PFSK-1 (cell line): ENCODE measurements around the gene COLEC11.

Source experiments
- FOXP2 ChIP-seq: optimal IDR thresholded peaks from 2 replicates; pipeline ENCODE3; 2011; ENCODE audit warnings: borderline replicate concordance, control low read depth, inconsistent platforms; ENCODE audit not compliant: insufficient read depth; ENCODE audit errors: extremely low read length, extremely low read depth
- POLR2AphosphoS5 ChIP-seq: IDR thresholded peaks from 2 replicates; pipeline ENCODE4 v1.6.1; 2012; ENCODE audit warnings: low read depth, mild to moderate bottlenecking, control low read depth, low read length, moderate library complexity
- REST ChIP-seq, 2 experiments: IDR thresholded peaks; 2 replicates each; pipeline versions ENCODE4 v1.6.1 to v1.8.0; 2011 to 2012; ENCODE audit warnings: low read depth in 2 of 2, low read length in 2 of 2, control low read depth in 1 of 2, inconsistent platforms in 1 of 2, mild to moderate bottlenecking in 1 of 2, moderate library complexity in 1 of 2; ENCODE audit not compliant: insufficient read depth in 1 of 2
- SIN3A ChIP-seq: IDR thresholded peaks from 2 replicates; pipeline ENCODE4 v1.6.1; 2012; ENCODE audit warnings: mild to moderate bottlenecking, low read length, moderate library complexity, borderline replicate concordance; ENCODE audit not compliant: insufficient read depth
- TAF1 ChIP-seq: IDR thresholded peaks from 2 replicates; pipeline ENCODE4 v1.6.1; 2012; ENCODE audit warnings: low read length, control low read depth, borderline replicate concordance; ENCODE audit not compliant: insufficient read depth

COLEC11 gene

GRCh38 chr2:3665886-3666612 lies 71.1 kb downstream of the COLEC11 start:
- TF ChIP-seq POLR2AphosphoS5 (no peak), FOXP2 (no peak), REST (IDR thresholded peaks at IDR 0.05; ENCODE audit: insufficient read depth in 1 of 2, low read depth in 2 of 2, low read length in 2 of 2) (no peak), SIN3A (no peak), TAF1 (no peak)

GRCh38 chr2:3666613-3666975 lies 71.7 kb downstream of the COLEC11 start:
- TF ChIP-seq FOXP2, result no peak
- no peak for TF ChIP-seq TAF1
- TF ChIP-seq REST (IDR thresholded peaks at IDR 0.05; ENCODE audit: insufficient read depth in 1 of 2, low read depth in 2 of 2, low read length in 2 of 2), result no peak
- TF ChIP-seq SIN3A, result no peak
- TF ChIP-seq POLR2AphosphoS5, result no peak

GRCh38 chr2:3667151-3667631 lies 72.3 kb downstream of the COLEC11 start:
- TF ChIP-seq SIN3A, result no peak

GRCh38 chr2:3669656-3670055 lies 74.7 kb downstream of the COLEC11 start:
- TF ChIP-seq SIN3A (no peak), POLR2AphosphoS5 (no peak), REST (IDR thresholded peaks at IDR 0.05; ENCODE audit: insufficient read depth in 1 of 2, low read depth in 2 of 2, low read length in 2 of 2) (no peak), FOXP2 (no peak), TAF1 (no peak)

- TF ChIP-seq REST (IDR thresholded peaks at IDR 0.05; ENCODE audit: insufficient read depth in 1 of 2, low read depth in 2 of 2, low read length in 2 of 2), result no peak
- no peak for TF ChIP-seq SIN3A
- no peak for TF ChIP-seq TAF1
- no peak for TF ChIP-seq POLR2AphosphoS5
- TF ChIP-seq FOXP2, result no peak
Measured at GRCh38 chr2:3670376-3670775, 75.5 kb downstream of the COLEC11 start.
